Mammary epithelial cell (primary cell): ENCODE measurements around the gene TOP3B.

Source experiments
- EZH2 ChIP-seq: IDR thresholded peaks from 2 replicates; pipeline ENCODE4 v1.6.1; 2012; ENCODE audit warnings: low read length, inconsistent platforms, borderline replicate concordance
- TF ChIP-seq, protein P1 (sequence below), 2 donors: IDR thresholded peaks in 1 of 2; conservative IDR thresholded peaks in 1 of 2; 2 replicates each; pipeline ENCODE4 v1.5.1; 2011 to 2012; ENCODE audit warnings: inconsistent platforms in 2 of 2, low read length in 2 of 2, mild to moderate bottlenecking in 2 of 2, control low read depth in 1 of 2, low read depth in 1 of 2; ENCODE audit not compliant: insufficient read depth in 1 of 2; ENCODE audit errors: extremely low read depth in 1 of 2

DNA sequence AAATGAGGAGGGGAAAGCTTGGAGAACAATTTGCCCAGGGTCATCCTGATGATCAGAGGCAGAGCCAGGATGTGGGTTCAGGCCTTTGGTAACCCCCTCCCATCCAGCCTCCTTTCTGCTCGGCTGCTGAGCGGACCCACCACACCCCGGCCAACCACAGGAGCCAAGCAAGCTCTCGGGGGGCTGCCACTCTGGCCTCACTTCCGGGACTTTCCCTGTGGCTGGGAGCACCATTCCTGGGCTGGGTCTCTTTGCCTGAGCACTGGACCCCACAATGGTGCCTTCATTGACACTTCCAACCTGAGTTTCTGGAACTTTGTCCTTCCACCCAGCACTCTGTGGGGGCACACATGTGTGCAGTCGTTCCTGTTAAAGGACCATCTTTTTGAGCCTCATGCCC lies 9.8 kb downstream of the TOP3B start:
- TF ChIP-seq, protein P1, sequence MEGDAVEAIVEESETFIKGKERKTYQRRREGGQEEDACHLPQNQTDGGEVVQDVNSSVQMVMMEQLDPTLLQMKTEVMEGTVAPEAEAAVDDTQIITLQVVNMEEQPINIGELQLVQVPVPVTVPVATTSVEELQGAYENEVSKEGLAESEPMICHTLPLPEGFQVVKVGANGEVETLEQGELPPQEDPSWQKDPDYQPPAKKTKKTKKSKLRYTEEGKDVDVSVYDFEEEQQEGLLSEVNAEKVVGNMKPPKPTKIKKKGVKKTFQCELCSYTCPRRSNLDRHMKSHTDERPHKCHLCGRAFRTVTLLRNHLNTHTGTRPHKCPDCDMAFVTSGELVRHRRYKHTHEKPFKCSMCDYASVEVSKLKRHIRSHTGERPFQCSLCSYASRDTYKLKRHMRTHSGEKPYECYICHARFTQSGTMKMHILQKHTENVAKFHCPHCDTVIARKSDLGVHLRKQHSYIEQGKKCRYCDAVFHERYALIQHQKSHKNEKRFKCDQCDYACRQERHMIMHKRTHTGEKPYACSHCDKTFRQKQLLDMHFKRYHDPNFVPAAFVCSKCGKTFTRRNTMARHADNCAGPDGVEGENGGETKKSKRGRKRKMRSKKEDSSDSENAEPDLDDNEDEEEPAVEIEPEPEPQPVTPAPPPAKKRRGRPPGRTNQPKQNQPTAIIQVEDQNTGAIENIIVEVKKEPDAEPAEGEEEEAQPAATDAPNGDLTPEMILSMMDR (conservative IDR thresholded peaks at IDR 0.05 in 1 of 2, IDR thresholded peaks at IDR 0.05 in 1 of 2; ENCODE audit: extremely low read depth in 1 of 2, insufficient read depth in 1 of 2, low read depth in 1 of 2, low read length in 2 of 2), result no peak
- no peak for TF ChIP-seq EZH2
